Stimulated activated CD4-positive, alpha-beta T cell treated with anti-CD3 and anti-CD28 coated beads, Interleukin-12 subunit alpha, Interleukin-12 subunit beta, amount 100 ng/mL, for 24 hours (primary cell): Measurements from ENCODE around the gene EOMES.

Experiments used
- DNase-seq, 2 experiments: peaks; one replicate each; pipeline ENCODE4 v3.0.0-alpha.2; 2020; ENCODE audit warnings: low read depth in 2 of 2

The EOMES gene

GRCh38 chr3:27681249-27681748 lies 40.8 kb downstream of the EOMES start:
- no peak for DNase-seq

- no peak for DNase-seq
These were observed 41.4 kb downstream of the EOMES start for GRCh38 chr3:27680517-27681246.

GRCh38 chr3:27679691-27680090 lies 42.4 kb downstream of the EOMES start:
- DNase-seq: no peak

GRCh38 chr3:27678234-27678633 lies 43.9 kb downstream of the EOMES start:
- DNase-seq: no peak

- DNase-seq: no peak
These were observed 44.6 kb downstream of the EOMES start for GRCh38 chr3:27677565-27677964.

- DNase-seq: no peak
These were observed 46.8 kb downstream of the EOMES start for GRCh38 chr3:27675287-27675686.

GRCh38 chr3:27673701-27674100 lies 48.4 kb downstream of the EOMES start:
- DNase-seq: no peak

- DNase-seq: no peak
These were observed 51.0 kb downstream of the EOMES start for GRCh38 chr3:27671101-27671500.

GRCh38 chr3:27670619-27671018 lies 51.5 kb downstream of the EOMES start:
- no peak for DNase-seq

- no peak for DNase-seq
These were observed 52.5 kb downstream of the EOMES start for GRCh38 chr3:27669591-27669990.

GRCh38 chr3:27667751-27668150 lies 54.4 kb downstream of the EOMES start:
- DNase-seq: no peak

GRCh38 chr3:27666708-27667107 lies 55.4 kb downstream of the EOMES start:
- no peak for DNase-seq

- no peak for DNase-seq
These were observed 55.9 kb downstream of the EOMES start for GRCh38 chr3:27666272-27666671.
